HG03571 (cell line): ENCODE data around the gene MSI1.

Experiments used
- ATAC-seq: cut with Tn5 transposase; IDR thresholded peaks from one replicate; pipeline ENCODE4 v1.9.1; 2021; ENCODE audit not compliant: unreplicated experiment

Gene MSI1

DNA sequence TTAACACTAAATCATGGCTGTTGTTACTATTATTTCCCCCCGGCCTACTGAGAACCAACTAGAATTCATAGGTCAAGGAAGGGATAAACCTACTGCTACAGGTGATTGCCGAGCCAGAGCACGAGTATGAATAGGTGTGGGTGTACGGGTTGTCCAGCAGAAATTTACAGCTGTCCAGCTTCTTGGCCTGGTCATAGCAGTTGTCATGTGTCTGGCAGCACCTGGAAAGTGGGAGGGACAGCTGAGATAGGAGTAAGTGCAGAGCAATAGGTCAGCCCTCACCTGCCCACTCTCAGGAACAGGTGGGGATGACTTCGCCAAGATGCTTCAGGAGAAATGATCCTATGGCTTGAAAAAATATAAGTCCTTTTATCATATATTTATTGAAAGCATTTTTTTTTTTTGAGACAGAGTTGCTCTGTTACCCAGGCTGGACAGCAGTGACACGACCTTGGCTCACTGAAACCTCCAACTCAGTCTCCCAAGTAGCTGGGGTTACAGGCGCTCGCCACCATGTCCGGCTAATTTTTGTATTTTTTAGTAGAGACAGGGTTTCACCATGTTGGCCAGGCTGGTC, 44.0 kb downstream of the MSI1 start:
- no peak for ATAC-seq

DNA sequence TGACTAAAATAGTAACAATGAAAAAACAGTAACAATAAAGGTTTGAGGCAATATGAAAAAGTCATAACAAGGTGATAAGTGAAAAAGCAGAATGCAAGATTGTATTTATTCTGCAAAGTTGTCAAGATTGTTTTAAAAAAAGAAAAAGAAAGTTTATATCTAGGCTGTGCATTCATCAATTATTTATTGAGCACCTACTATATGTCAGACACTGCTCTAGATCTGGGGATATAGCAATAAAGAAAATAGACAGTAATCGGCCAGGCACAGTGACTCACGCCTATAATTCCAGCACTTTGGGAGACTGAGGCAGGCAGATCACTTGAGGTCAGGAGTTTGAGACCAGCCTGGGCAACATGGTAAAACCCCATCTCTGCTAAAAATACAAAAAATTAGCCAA, 45.2 kb downstream of the MSI1 start:
- ATAC-seq: no peak

DNA sequence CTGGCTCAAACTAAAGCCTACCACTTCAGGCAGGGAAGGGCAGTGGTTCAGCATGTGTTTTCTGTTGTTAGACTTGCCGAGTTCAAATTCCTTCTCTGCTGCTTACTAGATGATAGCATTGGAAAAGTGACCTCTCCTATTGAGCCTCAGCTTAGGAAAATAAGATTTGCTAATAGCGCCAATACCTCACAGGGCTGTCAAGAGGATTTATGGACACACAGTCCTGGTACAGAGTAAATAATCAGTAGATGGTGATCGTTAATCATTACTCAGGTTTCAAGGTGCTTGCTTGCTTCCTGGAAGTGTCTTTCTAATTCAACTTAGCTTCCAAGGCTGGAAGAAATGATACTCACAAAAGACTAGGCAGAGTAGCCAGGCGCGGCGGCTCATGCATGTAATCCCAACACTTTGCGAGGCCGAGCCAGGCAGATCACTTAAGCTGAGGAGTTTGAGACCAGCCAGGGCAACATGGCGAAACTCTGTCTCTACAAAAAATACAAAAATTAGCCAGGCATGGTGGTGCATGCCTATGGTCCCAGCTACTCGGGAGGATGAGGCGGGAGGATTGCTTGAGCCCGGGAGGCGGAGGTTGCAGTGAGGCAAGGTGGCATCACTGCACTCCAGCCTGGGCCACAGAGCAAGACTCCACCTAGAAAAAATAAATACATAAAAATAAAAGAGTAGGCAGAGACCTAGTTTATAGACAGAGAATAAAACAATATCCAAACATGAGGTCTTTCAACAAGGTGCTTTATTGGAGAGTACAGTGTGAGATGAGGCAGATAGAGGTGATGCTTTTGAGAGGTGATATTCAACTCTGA, 47.4 kb downstream of the MSI1 start:
- ATAC-seq: no peak

DNA sequence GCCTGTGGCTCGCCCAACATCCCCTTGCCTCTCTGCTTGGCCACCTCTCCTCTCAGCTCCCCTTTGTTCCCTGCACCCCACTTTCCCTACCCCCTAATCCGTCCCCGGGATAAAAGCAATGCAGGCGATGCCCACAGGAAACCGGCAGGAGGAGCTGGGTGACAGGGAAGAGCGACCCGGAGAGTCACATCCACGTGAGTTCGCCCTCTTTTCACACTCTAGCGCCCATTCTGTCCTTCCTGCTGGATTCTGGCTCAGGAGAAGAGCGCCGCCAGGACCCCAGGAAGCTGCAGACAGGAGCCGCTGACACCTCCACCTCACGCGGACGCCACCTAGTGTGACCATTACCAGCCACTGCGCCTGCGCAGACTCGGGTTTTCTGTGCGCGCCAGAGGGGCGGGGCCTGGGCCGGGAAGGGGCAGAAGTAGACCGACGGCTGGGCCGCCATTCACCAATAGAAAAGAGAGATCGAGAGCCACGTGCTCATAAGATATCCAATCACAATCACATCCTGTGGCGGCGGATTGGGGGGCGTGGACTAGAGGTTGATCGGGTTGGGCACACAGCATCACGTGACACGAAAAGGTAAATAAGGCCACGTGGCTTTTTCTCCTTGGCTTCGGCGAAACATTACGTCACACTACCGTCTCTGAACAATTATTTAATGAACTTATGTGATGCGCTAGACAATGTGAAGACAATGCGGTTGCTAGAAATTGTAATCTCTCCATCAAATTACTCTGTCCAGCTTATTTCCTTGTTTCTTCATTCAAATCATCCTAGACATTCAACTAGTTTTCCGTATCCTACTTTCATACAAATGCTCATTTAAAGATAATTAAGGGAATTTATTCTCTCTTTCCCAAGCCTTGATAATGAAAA, 51.5 kb downstream of the MSI1 start:
- ATAC-seq: peak; percentile 96

DNA sequence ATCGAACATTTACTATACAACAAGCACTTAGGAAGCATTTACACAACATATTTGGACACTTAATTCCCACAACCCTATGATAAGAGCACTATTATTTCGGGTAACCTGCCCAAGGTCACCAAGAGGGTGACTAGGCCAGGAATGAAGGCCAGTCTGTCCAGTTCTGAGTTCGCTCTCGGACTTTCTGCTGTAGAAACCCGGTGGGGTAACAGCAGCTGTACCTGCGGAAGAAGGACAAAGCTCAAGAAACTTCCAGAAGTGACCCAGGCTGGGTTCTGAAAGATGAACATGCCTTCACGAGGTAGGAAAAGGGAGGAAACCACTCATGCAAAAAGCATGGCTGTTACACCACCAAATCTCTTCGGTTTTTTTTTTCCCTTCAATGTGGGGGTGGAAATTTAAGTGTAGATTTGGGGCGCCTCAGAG, 52.2 kb downstream of the MSI1 start:
- ATAC-seq: no peak

DNA sequence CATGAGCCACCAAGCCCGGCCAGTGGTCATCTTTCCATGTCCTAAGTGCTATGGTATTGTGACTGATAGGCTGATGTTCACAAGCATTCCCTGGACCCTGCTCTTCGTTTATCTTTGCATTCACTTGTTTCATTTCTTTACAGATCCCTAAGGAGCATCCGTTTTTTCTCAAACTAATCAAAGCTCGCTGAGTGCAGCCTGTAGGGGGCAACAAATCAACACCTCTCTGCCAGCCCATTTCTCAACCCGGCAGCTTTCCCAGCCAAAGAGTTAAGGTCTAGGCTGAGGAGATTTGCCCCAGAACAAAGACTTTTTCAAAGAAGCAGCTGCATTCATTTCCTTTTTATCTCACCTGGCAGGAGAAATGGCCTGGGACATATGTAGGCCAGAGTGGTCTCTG, 54.7 kb downstream of the MSI1 start:
- no peak for ATAC-seq

DNA sequence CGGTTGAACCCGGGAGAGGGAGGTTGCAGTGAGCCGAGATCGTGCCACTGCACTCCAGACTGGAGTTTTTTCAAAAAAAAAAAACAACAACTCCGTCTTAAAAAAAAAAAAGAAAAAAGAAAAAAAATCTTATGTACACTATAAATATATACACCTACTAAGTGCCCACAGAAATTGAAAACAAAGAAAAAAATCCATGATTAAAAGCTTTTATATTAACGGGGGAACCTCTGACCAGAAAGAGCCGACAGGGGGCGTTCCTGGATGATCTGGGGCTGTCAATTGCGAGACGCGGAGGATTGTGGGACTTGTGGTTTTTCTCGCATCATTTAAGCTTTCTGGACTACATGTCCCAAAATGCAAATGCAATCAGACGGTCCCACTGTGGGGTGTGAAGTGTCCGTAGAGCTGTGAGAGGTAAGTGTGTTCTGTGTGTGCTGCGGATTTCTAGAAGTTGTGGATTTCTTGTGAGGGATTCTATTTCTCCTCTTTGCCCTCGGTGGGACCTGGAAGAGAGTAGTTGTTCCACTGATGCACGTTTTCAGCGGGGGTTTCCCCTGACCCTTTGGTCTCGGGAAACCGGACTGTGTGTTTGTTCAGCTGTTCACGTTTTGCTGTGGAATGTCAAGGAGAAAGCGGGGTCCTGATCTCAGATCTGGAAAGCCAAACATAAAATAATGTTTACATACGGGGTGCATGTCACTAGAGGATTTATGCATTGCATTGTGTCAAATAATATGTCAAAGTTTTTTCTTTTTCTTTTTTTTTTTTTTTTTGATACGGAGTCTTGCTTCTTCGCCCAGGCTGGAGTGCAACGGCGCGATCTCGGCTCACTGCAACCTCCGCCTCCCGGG, 66.8 kb downstream of the MSI1 start, which contains the start of gene SIRT4:
TSS of gene SIRT4 (plus strand) at position 360 of the 854 bp plus-strand sequence. CDS start 1,241 bp downstream, outside the sequence.
- peak; percentile 94 for ATAC-seq

DNA sequence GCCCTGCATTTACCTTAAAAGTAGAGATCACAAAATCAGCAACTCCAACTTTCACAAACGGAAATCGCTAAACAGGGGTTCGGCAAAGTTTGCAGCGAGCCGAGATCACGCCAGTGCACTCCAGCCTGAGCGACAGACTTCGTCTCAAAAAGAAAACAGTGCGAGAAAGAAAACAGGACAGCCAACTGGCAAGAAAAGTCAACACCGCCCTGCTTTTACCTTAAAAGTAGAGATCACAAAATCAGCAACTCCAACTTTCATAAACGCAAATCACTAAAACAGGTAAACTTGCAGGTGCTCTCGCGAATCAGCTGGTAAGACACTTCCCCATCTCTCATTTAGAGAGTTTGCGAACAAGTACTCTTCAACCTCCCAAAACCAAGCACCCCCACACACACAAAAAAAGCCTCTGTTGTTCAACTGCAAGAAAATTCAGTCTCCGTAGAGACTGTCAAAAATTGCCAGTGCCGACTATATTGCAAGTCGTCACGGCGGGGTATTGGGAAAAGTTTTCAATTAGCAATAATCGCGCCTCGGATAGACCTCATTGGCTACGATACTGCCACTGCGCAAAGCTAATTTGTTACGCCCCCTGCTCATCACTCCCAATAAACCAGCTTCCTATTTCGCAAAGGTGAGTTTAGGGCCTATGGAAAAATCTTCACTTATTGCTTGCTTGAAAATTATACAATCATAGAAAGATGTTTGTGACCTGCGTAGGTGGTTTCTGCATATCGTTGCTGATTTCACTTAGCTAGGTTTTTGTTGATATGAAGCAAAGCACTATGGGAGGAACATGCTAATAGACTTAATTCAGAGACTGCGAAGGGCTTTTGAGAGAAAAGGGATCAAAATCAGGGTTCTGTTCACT, 76.1 kb downstream of the MSI1 start, which contains the start of gene RNU4-1:
TSS of gene RNU4-1 (minus strand) at position 577 of the 871 bp plus-strand sequence.
- peak; percentile 50 for ATAC-seq

DNA sequence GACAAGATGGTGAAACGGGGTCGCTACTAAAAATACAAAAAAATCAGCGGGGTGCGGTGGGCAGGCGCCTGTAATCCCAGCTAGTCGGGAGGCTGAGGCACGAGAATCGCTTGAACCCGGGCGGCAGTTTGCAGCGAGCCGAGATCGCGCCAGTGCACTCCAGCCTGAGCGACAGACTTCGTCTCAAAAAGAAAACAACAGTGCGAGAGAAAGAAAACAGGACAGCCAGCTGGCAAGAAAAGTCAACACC, 76.6 kb downstream of the MSI1 start:
- ATAC-seq: no peak
